GM18502 (cell line): ENCODE measurements around the gene ACOT13.
"Not testable (repeated sequence)": the region's sequence is repeated elsewhere in the genome, so short reads cannot be mapped to it uniquely, and the experiment has no call there.

ENCODE experiments used
- ATAC-seq: cut with Tn5 transposase; IDR thresholded peaks from one replicate; pipeline ENCODE4 v1.9.1; 2021; ENCODE audit warnings: mild to moderate bottlenecking; ENCODE audit not compliant: unreplicated experiment, poor library complexity

The ACOT13 gene

DNA sequence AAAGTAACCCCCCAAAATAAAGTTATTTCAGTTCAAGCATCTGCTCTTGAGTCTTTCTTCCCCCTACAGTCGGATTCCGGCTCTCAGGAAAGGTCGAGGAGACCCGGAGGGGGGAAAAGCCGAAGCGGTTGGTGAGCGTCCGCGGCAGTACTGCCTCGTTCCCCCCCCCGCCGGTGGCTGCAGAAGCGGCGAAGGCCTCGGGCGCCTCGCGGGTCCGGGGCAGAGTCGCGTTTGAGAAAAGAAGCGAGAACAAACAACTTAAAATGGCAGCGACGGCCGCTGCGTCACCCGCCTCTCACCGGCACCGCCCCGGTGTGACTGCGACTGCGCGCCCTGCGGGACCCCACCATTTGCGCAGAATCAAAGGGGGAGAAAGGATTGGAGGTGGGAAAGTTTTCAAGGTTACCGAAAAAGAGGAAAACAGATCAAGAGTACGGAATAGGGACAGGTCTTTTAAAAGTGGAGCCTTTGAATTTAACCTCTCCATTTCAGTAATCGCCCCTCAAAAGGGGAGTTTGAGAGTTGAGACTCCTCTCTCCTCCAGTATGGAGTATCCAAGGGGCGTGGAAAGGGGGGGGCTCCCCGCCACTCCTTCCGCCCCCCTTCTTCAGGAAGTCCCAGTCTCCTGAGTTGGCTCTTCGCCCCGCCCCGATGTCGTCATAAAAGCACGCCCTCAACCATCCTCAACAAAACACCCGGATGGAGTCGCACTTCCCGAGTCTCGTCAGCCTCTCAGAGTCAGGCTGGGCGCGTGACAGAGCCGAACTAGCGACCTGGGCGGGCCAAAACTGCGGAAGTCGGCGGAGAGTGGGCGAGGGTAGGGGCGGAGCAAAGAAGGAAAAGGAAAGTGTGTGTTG, 54.0 kb downstream of the ACOT13 start:
- ATAC-seq, result peak; percentile 86

DNA sequence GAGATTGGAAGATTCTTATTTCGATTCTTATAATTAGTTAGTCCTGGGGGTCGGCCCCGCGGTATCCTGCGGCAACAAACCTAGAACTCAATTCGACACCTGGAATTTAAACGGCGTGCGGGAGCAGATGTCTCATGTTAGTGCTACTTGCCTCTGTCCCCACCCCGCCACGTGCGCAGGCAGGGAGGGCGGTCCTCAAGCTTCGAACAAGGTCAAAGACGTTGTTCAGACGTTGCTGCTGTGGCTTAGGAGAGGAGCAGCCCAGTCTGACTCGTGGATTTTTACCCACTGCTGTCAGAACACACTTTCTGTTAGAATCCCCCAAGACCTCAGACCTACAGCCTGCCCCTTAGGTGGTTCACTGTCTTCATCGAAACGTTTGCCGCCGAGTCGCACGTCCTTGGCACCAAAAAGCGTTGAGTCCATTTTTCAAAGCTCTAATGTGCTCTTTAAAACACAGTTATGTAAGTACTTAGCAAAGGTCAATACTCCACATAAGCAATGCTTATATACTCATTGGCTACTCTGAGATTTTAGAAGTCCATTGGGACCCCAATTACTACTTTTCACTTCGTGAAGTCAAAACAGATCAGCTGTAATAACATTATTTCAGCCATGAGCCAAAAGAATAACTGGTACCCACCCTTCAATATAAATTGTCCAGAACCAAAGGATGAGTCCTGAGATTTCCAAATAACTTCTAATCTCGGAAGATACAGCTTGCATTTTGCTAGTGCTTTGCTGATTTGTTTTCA, 54.8 kb downstream of the ACOT13 start:
- peak; percentile 41 for ATAC-seq

DNA sequence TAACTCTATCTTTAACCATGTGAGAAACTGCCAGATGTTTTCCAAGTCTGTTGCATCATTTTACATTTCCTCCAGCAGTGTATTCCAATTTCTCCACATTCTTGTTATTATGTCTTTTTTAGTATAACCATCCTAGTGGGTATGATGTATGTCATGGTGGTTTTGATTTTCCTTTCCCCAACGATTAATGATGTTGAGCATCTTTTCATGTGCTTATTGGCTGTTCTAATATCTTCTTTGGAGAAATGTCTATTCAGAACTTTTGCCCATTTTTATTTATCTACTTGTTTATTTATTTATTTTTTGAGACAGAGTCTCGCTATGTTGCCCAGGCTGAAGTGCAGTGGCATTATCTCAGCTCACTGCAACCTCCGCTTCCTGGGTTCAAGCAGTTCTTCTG, 56.4 kb downstream of the ACOT13 start:
- ATAC-seq, result no peak

DNA sequence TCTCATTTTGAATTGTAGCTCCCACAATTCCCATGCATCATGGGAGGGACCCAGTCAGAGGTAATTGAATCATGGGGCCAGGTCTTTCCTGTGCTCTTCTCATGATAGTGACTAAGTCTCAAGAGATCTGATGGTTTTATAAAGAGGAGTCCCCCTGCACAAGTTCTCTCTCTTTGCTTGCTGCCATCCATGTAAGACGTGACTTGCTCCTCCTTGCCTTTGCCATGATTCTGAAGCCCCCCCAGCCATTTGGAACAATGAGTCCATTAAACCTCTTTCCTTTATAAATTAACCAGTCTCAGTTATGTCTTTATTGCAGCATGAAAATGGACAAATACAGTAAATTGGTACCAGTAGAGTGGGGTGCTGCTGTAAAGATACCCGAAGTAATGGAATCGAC, 63.8 kb downstream of the ACOT13 start:
- not testable (repeated sequence) for ATAC-seq

DNA sequence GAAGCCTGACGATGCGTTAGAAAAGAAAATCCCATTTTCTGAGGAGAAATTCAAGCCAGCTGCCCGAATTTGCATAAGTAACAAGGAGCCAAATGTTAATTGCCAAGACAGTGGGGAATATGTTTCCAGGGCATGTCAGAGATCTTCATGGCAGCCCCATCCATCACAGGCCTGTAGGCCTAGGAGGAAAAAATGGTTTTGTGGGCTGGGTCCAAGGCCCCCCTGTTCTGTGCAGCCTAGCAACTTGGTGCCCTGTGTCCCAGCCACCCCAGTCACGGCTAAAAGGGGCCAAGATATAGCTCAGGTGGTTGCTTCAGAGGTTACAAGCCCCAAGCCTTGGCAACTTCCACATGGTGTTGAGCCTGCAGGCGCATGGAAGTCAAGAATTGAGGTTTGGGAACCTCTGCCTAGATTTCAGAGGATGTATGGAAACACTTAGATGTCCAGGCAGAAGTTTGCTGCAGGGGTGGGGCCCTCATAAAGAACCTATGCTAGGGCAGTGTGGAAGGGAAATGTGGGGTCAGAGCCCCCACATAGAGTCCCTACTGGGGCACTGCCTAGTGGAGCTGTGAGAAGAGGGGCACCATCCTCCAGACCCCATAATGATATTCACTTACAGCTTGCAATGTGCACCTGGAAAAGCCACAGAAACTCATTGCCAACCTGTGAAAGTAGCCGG, 64.7 kb downstream of the ACOT13 start:
- not testable (repeated sequence) for ATAC-seq

DNA sequence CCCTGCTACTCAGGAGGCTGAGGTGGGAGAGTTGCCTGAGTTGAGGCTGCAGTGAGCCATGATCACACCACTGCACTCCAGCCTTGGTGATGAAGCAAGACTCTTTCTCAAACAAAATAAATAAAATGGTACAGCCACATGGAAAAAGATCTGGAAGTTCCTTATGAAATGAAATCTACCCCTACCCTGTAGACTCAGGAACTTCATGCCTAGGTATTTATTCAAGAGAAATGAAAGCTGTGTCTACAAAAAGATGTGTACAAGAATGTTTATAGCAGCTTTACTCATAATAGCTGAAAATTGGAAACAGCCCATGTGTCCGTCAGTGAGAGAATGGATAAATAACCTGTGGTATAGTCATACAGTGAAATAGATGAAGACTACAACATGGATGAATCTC, 67.3 kb downstream of the ACOT13 start:
- no peak for ATAC-seq

DNA sequence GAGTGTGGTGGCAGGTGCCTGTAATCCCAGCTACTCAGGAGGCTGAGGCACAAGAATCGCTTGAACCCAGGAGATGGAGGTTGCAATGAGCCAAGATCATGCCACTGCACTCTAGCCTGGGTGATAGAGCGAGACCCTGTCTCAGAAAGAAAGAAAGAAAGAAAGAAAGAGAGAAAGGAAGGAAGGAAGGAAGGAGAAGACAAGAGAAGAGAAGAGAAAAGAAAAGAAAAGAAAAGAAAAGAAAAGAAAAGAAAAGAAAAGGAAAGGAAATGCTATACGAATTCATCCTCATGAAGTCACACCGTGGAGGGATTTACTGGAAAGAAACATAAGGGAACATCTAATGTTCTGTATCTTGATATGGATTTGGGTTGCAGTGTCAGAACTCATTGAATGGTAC, 67.8 kb downstream of the ACOT13 start:
- ATAC-seq, result not testable (repeated sequence)

DNA sequence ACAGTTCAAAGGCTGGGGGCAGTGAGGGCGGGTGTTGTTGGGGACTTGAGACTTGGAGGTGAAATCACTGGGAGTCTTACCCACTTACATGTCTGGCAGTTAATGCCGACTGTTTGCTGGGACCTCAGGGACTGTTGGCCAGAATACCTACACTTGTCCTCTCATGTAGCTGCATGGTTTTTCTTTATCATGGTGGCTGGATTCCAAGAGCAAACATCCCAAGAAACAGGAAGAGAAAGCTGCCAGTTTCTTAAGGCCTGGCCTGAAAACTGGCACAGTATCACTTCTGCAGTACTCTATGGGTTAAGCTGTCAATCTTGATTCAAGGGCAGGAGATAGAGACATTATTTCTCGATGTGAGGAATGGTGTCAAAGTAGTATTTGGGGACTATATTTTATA, 71.9 kb downstream of the ACOT13 start:
- no peak for ATAC-seq

DNA sequence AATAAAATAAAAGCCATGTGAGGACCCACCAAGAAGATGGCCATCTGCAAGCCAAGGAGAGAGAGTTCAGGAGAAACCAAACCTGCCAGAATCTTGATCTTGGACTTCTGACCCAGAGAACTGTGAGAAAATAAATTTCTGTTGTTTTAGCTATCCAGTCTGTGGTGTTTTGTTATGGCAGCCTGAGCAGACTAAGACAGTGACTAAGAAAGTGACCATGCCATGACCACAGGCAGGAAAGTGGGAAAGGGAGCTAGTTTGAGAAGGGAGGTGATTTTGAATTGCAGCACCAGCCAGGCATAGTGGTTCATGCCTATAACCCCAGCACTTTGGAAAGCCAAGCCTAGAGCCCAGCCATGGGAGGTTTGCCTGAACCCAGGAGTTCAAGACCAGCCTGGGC, 74.0 kb downstream of the ACOT13 start:
- no peak for ATAC-seq

DNA sequence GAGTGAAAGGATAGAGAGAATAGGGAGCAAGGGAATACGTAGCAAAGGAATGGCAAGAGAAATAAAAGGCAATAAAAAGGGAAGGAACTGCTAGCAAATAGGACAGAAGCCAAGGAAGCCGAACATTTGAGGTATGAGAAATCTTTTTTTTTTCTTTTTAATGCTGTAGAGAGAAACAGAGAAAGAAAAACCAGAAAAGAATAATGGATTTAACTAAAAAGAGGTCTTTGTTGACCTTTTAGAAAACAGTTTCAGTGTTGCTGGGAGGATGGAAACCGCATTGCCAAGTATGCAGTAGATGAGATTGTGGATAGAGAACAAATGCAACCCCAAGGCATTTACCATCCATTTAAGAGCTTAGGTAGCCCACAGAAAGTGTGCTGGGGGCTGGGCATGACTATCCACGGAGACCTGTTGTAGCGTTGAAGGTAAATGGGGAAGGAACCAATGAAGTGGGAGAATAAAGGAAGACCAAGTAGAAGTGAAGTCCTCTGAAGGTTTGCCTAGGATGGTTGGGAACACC, 75.4 kb downstream of the ACOT13 start:
- ATAC-seq, result no peak

DNA sequence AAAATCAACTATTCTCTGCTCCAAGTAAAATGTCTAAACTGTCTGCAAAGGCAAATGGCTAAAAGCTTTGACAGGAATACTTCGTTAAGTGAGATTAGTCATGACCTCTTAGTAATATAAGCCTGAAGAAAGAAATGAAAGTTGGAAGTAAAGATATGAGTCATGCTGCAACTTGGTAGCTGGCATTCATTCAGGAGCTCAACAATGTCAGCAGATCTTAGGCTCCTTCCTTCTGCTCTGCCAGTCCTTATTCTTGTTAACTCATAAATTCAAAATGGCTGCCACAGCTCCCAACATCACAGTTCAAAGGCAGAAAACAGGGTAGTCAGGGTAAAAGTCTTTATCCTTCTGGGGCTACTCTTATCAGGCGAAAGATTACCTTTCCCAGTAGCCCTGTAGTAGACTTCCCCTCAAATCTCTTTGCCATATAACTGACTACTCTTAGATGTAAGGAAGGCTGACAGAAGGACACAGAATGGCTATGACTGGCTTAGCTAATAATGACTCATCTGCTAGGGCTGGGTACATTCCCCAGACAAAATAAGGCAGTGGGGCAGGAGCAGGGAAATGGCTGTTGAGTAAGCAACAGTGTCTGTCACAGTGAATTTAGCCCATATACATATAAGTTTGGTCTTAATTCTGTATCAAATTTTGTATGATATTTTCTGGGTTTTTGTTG, 76.5 kb downstream of the ACOT13 start:
- ATAC-seq, result peak; percentile 93

DNA sequence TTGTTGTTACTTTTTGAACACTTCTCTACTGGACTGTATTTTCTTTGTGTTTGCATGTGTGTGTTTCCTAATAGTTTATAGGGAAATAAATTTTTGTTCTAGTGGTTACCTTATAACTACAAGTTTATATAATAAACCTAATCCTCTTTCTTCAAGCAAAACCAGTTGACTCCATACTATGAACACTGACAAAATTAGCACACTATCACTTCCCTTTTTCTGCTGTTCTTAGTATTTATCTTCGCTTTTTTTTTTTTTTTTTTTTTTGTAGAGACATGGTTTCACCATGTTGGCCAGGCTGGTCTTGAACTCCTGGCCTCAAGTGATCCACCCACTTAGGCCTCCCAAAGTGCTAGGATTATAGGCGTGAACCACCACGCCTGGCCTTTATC, 77.1 kb downstream of the ACOT13 start:
- ATAC-seq, result no peak

DNA sequence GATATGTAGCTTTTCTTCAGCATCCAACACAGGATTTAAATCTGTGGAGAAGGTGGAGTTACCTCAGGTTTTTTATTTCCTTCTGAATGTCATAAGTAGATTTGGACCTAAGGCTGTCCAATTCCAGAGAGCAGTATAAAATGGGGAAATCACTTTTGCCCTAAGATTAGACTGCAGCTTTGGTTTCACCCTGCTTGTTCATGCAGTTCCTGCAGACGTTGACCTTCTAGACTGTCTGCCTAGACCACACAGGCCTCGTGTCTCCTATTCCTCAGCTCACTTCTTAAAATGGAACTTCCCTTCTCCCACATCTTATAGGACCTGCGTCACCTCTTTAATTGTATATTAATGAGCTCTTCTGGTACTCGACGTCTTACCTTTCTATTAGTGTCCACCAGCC, 78.0 kb downstream of the ACOT13 start:
- ATAC-seq, result no peak

DNA sequence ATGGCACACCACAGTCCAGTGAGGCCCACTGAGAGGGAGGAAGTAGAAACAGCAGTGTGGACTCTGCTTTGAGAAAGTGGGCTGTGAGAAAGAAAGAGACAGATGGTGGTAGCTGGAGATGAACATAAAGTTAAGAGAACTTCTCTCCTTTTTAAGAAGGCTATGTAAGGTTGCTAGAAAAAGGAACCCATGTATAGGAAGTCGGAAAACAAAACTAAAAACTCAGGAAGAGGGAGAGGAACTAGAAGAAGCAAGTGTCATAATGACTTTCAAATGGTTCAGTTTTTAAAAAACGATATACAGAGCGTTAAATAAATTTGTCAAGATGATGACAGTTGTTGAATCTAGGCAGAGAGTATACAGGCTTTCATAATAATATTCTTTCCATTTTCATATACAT, 82.4 kb downstream of the ACOT13 start:
- no peak for ATAC-seq

DNA sequence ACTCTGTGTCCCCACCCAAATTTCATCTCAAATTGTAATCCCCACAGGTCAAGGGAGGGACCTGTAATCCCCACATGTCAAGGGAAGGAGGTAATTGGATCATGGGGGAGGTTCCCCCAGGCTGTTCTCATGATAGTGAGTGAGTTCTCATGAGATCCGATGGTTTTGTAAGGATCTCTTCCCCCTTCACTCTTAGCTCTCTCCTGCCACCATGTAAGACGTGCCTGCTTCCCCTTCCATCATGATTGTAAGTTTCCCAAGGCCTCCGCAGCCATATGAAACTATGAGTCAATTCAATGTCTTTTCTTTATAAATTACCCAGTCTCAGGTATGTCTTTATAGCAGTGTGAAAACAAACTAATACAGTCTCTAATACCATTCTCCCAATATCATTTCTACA, 84.0 kb downstream of the ACOT13 start:
- ATAC-seq, result not testable (repeated sequence)

DNA sequence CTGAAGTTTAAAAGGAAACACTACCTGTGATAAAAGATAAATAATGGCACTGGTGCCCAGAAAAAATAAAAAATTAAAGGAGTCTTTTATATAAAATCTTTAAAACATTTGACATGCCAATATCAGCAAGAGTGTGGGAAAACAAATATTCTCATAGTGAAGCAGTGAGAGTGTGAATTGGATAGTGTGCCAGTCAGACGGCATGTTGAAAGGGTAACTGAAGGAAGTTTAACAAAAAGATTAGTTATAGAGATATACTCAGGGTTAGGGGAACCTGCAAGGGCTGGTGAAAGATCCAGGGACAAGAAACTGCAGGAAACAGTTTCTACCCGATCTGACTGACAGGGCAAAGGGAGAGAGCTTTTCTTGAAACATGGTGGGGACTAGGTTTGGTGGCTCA, 85.6 kb downstream of the ACOT13 start:
- no peak for ATAC-seq

DNA sequence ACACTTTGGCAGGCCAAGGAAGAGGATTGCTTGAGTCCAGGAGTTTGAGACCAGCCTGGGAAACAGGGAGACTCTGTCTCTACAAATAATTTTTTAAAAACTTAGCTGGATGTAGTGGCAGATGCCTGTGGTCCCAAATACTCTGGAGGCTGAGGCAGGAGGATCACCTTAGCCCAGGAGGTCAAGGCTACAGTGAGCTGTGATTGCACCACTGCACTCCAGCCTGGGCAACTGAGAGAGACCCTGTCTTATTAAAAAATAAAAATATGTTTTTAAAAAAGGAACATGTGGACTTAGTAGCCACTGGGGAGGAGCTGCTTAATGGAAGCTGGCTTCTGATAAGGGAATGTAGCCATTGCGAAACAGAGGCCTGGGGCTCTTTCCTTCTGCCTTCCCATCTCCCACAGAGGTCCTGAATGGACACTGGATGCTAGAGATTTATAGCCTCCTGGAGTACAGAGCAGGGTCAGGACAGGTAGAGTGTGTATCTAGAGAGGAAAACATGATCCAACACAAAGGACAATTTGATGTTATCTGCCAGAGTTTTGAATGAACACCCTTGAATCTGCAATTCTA, 86.1 kb downstream of the ACOT13 start:
- ATAC-seq, result no peak

DNA sequence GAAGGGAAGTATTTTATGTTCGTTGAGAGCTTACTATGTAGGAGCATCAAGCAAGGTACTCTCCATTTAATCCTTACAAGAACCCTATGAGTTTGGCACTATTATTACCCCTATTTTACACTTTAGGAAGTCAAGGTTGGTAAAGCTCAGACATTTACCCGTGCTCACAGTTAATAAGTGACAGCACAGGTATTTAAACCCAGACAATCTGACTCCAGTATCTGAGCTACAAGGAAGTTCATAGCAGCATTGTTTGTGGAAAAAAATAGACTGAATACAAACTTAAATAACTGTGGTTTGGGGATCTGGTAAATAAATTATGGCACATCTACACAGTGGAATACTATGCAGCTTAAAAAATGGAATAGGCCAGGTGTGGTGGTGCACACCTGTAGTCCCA, 86.7 kb downstream of the ACOT13 start:
- no peak for ATAC-seq

DNA sequence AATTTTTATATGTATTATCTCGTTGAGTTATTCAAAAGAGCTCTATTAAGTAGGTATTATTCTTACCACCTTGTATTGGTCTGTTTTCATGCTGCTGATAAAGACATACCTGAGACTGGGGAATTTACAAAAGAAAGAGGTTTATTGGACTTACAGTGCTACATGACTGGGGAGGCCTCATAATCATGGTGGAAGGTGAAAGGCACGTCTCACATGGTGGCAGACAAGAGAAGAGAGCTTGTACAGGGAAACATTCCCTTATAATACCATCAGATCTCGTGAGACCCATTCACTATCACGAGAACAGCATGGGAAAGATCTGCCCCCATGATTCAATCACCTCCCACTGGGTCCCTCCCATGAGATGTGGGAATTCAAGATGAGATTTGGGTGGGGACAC, 87.5 kb downstream of the ACOT13 start:
- ATAC-seq, result not testable (repeated sequence)
